Renal pelvis (tissue), 4 donors: ENCODE results near the gene DOCK11. TPM values are rescaled to one million over a fixed set of nuclear protein-coding genes. Genes with fewer than 3 reads are reported as not detected.
A peak's percentile ranks its signal among the peaks of the same experiment; 100 is the strongest.

Experiments used
- DNase-seq: peaks from one replicate; pipeline ENCODE4 v3.0.0-alpha.2; 2013
- polyA plus RNA-seq, 3 donors: library from polyadenylated mRNA; unstranded; fragments of 120-200 nt; gene quantifications; one replicate each; pipeline ENCODE4 v1.2.1, GENCODE V29; 2013; ENCODE audit not compliant: insufficient read length in 3 of 3

The DOCK11 gene
- polyA plus RNA-seq, 3 donors = 18.8 to 22.1 (median 19.4) TPM

- no peak for DNase-seq
Observed at GRCh38 chrX:118528071-118528737, 32.6 kb downstream of the DOCK11 start.

GRCh38 chrX:118530219-118530911, 34.8 kb downstream of the DOCK11 start:
- no peak for DNase-seq

- DNase-seq = peak; percentile 22
Observed at GRCh38 chrX:118534716-118535493, 39.3 kb downstream of the DOCK11 start.

- DNase-seq = no peak
Observed at GRCh38 chrX:118536204-118536603, 40.6 kb downstream of the DOCK11 start.

- DNase-seq = peak; percentile 24
Observed at GRCh38 chrX:118536687-118537461, 41.3 kb downstream of the DOCK11 start.

- DNase-seq = no peak
Observed at GRCh38 chrX:118538386-118538785, 42.8 kb downstream of the DOCK11 start.

- no peak for DNase-seq
Observed at GRCh38 chrX:118540342-118540741, 44.7 kb downstream of the DOCK11 start.

- no peak for DNase-seq
Observed at GRCh38 chrX:118541482-118541881, 45.9 kb downstream of the DOCK11 start.

GRCh38 chrX:118545510-118545909, 49.9 kb downstream of the DOCK11 start:
- no peak for DNase-seq

GRCh38 chrX:118548841-118549240, 53.2 kb downstream of the DOCK11 start:
- DNase-seq = peak; percentile 27

- no peak for DNase-seq
Observed at GRCh38 chrX:118550792-118551191, 55.2 kb downstream of the DOCK11 start.

- no peak for DNase-seq
Observed at GRCh38 chrX:118551426-118551825, 55.8 kb downstream of the DOCK11 start.

GRCh38 chrX:118552121-118552900, 56.7 kb downstream of the DOCK11 start:
- no peak for DNase-seq

- no peak for DNase-seq
Observed at GRCh38 chrX:118553042-118553710, 57.6 kb downstream of the DOCK11 start.

- no peak for DNase-seq
Observed at GRCh38 chrX:118554511-118554910, 58.9 kb downstream of the DOCK11 start.

GRCh38 chrX:118558926-118559325, 63.3 kb downstream of the DOCK11 start:
- no peak for DNase-seq

- no peak for DNase-seq
Observed at GRCh38 chrX:118560489-118560888, 64.9 kb downstream of the DOCK11 start.

GRCh38 chrX:118562582-118563164, 67.1 kb downstream of the DOCK11 start:
- no peak for DNase-seq

- DNase-seq = no peak
Observed at GRCh38 chrX:118564498-118564897, 68.9 kb downstream of the DOCK11 start.

GRCh38 chrX:118565853-118566252, 70.2 kb downstream of the DOCK11 start:
- DNase-seq = no peak
